Inflammatory macrophage treated with lipopolysaccharide for 1 hour (primary cell): ENCODE data around the gene ZMYND8.
A peak's percentile ranks its signal among the peaks of the same experiment; 100 is the strongest.
"Not testable (repeated sequence)": the region's sequence is repeated elsewhere in the genome, so short reads cannot be mapped to it uniquely, and the experiment has no call there.

ENCODE experiments used
- DNase-seq, 2 donors: peaks; one replicate each; pipeline ENCODE4 v3.0.0-alpha.2; 2020 to 2022

The ZMYND8 gene

GRCh38 chr20:47370850-47371782 lies 14.6 kb upstream of the ZMYND8 start:
- DNase-seq, result no peak

GRCh38 chr20:47370214-47370613 lies 13.7 kb upstream of the ZMYND8 start:
- DNase-seq, result no peak

- DNase-seq, result no peak
These were observed 11.8 kb upstream of the ZMYND8 start for GRCh38 chr20:47368301-47368700.

GRCh38 chr20:47366301-47366700 lies 9.8 kb upstream of the ZMYND8 start:
- DNase-seq, result not testable (repeated sequence)

- no peak for DNase-seq
These were observed 8.7 kb upstream of the ZMYND8 start for GRCh38 chr20:47365023-47365764.

- DNase-seq, result no peak
These were observed 6.1 kb upstream of the ZMYND8 start for GRCh38 chr20:47362361-47363219.

GRCh38 chr20:47361057-47361915 lies 4.8 kb upstream of the ZMYND8 start:
- DNase-seq, result peak in 1 of 2 donors; percentile 69

- DNase-seq, result peak; percentile 97 to 99
These were observed 4.0 kb upstream of the ZMYND8 start for GRCh38 chr20:47360297-47361056.

GRCh38 chr20:47359530-47360296 lies 3.2 kb upstream of the ZMYND8 start:
- DNase-seq, result peak in 1 of 2 donors; percentile 33

- DNase-seq, result peak; percentile 61 to 89
These were observed 2.4 kb upstream of the ZMYND8 start for GRCh38 chr20:47358672-47359529.

- no peak for DNase-seq
These were observed 1.7 kb upstream of the ZMYND8 start for GRCh38 chr20:47358039-47358671.

GRCh38 chr20:47357296-47358038 lies 968 bp upstream of the ZMYND8 start:
- DNase-seq, result peak; percentile 64 to 83

- no peak for DNase-seq
These were observed 326 bp downstream of the ZMYND8 start for GRCh38 chr20:47356220-47356525.

- DNase-seq, result peak in 1 of 2 donors; percentile 35
These were observed 845 bp downstream of the ZMYND8 start for GRCh38 chr20:47355489-47356219.

GRCh38 chr20:47354714-47355488 lies 1.6 kb downstream of the ZMYND8 start:
- no peak for DNase-seq

GRCh38 chr20:47354464-47354713 lies 2.1 kb downstream of the ZMYND8 start:
- DNase-seq, result no peak
